HepG2 (cell line): ENCODE data around the gene NPBWR2. TPM values are rescaled to one million over a fixed set of nuclear protein-coding genes. Genes with fewer than 3 reads are reported as not detected.
A peak's percentile ranks its signal among the peaks of the same experiment; 100 is the strongest.

Experiments used
- ATM ChIP-seq: fragments of 450-650 bp; IDR thresholded peaks from 2 replicates; pipeline ENCODE4 v1.7.1; 2017; ENCODE audit warnings: mild to moderate bottlenecking, borderline replicate concordance
- CENPT ChIP-seq: sonication (generic); formaldehyde crosslinking; IDR thresholded peaks from 2 replicates; pipeline ENCODE4 v1.8.0; 2022; ENCODE audit warnings: low read depth, mild to moderate bottlenecking, moderate library complexity, missing genetic modification reagents
- FIP1L1 ChIP-seq: fragments of 200-400 bp; formaldehyde crosslinking; IDR thresholded peaks from 2 replicates; pipeline ENCODE4 v1.6.1; 2018; ENCODE audit warnings: low read depth, mild to moderate bottlenecking, low read length, moderate library complexity, borderline replicate concordance; ENCODE audit not compliant: insufficient read depth
- FOXA3 ChIP-seq: IDR thresholded peaks from 2 replicates; pipeline ENCODE4 v1.6.1; 2016; ENCODE audit warnings: missing genetic modification reagents, missing compliant biosample characterization
- JARID2 ChIP-seq: sonication (generic); formaldehyde crosslinking; IDR thresholded peaks from 2 replicates; pipeline ENCODE4 v1.8.1; 2023; ENCODE audit warnings: missing genetic modification reagents, inconsistent platforms; ENCODE audit not compliant: insufficient replicate concordance
- MAFF ChIP-seq: IDR thresholded peaks from 2 replicates; pipeline ENCODE4 v1.6.1; 2011; ENCODE audit warnings: low read depth, low read length, improper control_type of control experiment
- MIER3 ChIP-seq: IDR thresholded peaks from 2 replicates; pipeline ENCODE4 v1.6.1; 2016; ENCODE audit warnings: missing compliant biosample characterization, borderline replicate concordance
- NONO ChIP-seq, 2 experiments: fragments of 450-650 bp in 1 of 2; sonication (generic) in 1 of 2; formaldehyde crosslinking in 1 of 2; IDR thresholded peaks in 1 of 2; conservative IDR thresholded peaks in 1 of 2; 2 replicates each; pipeline versions ENCODE4 v1.6.1 to v1.8.0; 2017 to 2022; ENCODE audit warnings: mild to moderate bottlenecking in 1 of 2, missing genetic modification reagents in 1 of 2, moderate library complexity in 1 of 2
- PAF1 ChIP-seq: IDR thresholded peaks from 2 replicates; pipeline ENCODE4 v1.6.1; 2016; ENCODE audit warnings: missing genetic modification reagents, missing compliant biosample characterization
- POGZ ChIP-seq: sonication (generic); formaldehyde crosslinking; IDR thresholded peaks from 2 replicates; pipeline ENCODE4 v1.4.0; 2020; ENCODE audit warnings: mild to moderate bottlenecking, missing genetic modification reagents
- POLR2A ChIP-seq, 2 experiments: IDR thresholded peaks; 2 replicates each; pipeline ENCODE4 v1.6.1; 2011; ENCODE audit warnings: low read depth in 2 of 2, low read length in 2 of 2, mild to moderate bottlenecking in 1 of 2, moderate library complexity in 1 of 2; ENCODE audit not compliant: insufficient read depth in 1 of 2
- PRPF4 ChIP-seq: fragments of 200-400 bp; formaldehyde crosslinking; IDR thresholded peaks from 2 replicates; pipeline ENCODE4 v1.6.1; 2016; ENCODE audit warnings: low read length, low read depth; ENCODE audit not compliant: poor library complexity, severe bottlenecking
- RXRB ChIP-seq: IDR thresholded peaks from 2 replicates; pipeline ENCODE4 v1.6.1; 2016; ENCODE audit warnings: borderline replicate concordance, missing genetic modification reagents, missing compliant biosample characterization
- SCMH1 ChIP-seq: sonication (generic); formaldehyde crosslinking; IDR thresholded peaks from 2 replicates; pipeline ENCODE4 v1.9.0; 2021; ENCODE audit warnings: missing genetic modification reagents, mild to moderate bottlenecking, borderline replicate concordance
- TCF7L2 ChIP-seq: IDR thresholded peaks from 2 replicates; pipeline ENCODE4 v1.6.1; 2011; ENCODE audit warnings: mild to moderate bottlenecking, low read depth, low read length, moderate library complexity
- U2AF1 ChIP-seq: fragments of 200-400 bp; formaldehyde crosslinking; optimal IDR thresholded peaks from 2 replicates; pipeline ENCODE3; 2017; ENCODE audit warnings: mild to moderate bottlenecking, low read depth, low read length
- ZNF331 ChIP-seq: sonication (generic); formaldehyde crosslinking; IDR thresholded peaks from 2 replicates; pipeline ENCODE4 v1.4.0; 2020; ENCODE audit warnings: missing genetic modification reagents
- ZNF44 ChIP-seq: sonication (generic); formaldehyde crosslinking; IDR thresholded peaks from 2 replicates; pipeline ENCODE4 v1.5.1; 2020; ENCODE audit warnings: mild to moderate bottlenecking, missing genetic modification reagents
- ZNF556 ChIP-seq: sonication (generic); formaldehyde crosslinking; IDR thresholded peaks from 2 replicates; pipeline ENCODE4 v1.4.0; 2020; ENCODE audit warnings: mild to moderate bottlenecking, missing genetic modification reagents, borderline replicate concordance
- ZNF761 ChIP-seq: sonication (generic); formaldehyde crosslinking; conservative IDR thresholded peaks from 2 replicates; pipeline ENCODE4 v1.4.0; 2020; ENCODE audit warnings: mild to moderate bottlenecking, missing genetic modification reagents
- ZNF883 ChIP-seq: sonication (generic); formaldehyde crosslinking; IDR thresholded peaks from 2 replicates; pipeline ENCODE4 v1.5.1; 2020; ENCODE audit warnings: mild to moderate bottlenecking, missing genetic modification reagents; ENCODE audit errors: not compliant biosample characterization
- ZSCAN20 ChIP-seq: sonication (generic); formaldehyde crosslinking; IDR thresholded peaks from 2 replicates; pipeline ENCODE4 v1.4.0; 2020; ENCODE audit warnings: missing genetic modification reagents, mild to moderate bottlenecking, borderline replicate concordance
- polyA plus RNA-seq, 8 experiments: library from polyadenylated mRNA; depleted of rRNA in 3 of 8; stranded (reverse) in 7 of 8; unstranded in 1 of 8; fragments of >200 nt; fragmentation: Illumina TruSeq in 4 of 8; extraction: Trizol in 4 of 8; gene quantifications; 2 replicates each; pipeline versions ENCODE4 v1.2.1 to v1.2.3, GENCODE V29; 2011 to 2016; ENCODE audit warnings: low read depth in 4 of 8, missing spikeins in 1 of 8, mixed read lengths in 1 of 8; ENCODE audit not compliant: insufficient read depth in 1 of 8
- total RNA-seq, 5 experiments: library from RNA; depleted of rRNA; stranded (reverse); fragments of >200 nt; fragmentation: Illumina TruSeq; extraction: Trizol; gene quantifications; 2 replicates each; pipeline ENCODE4 v1.2.3, GENCODE V29; 2016; ENCODE audit warnings: low read depth in 1 of 5
- TF ChIP-seq, protein P1 (sequence below): sonication (generic); formaldehyde crosslinking; IDR thresholded peaks from 2 replicates; pipeline ENCODE4 v1.5.1; 2020; ENCODE audit warnings: mild to moderate bottlenecking, moderate library complexity, missing genetic modification reagents
- TF ChIP-seq, protein P2 (sequence below): sonication (generic); formaldehyde crosslinking; IDR thresholded peaks from 2 replicates; pipeline ENCODE4 v1.4.0; 2020; ENCODE audit warnings: low read depth, mild to moderate bottlenecking, missing genetic modification reagents
- TF ChIP-seq, protein P3 (sequence below): sonication (generic); formaldehyde crosslinking; IDR thresholded peaks from 2 replicates; pipeline ENCODE4 v1.5.1; 2020; ENCODE audit warnings: mild to moderate bottlenecking, missing genetic modification reagents, borderline replicate concordance

Gene NPBWR2
- total and polyA plus RNA-seq, 2 of the 13 experiments (the other 11 are each of a cell fraction or from before 2014, with no cell fraction given): not detected

DNA sequence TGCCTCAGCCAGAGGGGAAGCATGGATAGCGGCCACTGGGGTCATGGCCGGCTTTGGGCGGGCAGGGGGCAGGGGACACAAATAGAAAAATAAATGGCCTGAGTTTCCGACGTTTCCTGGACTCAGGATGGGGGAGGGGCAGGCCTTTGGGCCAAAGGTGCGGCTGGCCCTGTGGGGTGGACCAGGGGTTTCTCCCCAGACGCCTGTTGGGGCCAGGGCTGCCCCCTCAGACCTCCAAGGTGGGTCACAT, 50.8 kb downstream of the NPBWR2 start (continued):
- TF ChIP-seq RXRB (CRISPR knock-in tag) (peak; percentile 91), MIER3 (CRISPR knock-in tag) (no peak), ZNF44 (CRISPR knock-in tag) (no peak), ZNF556 (CRISPR knock-in tag) (no peak; the same call in 1 of the 2 replicates), TCF7L2 (no peak), FOXA3 (CRISPR knock-in tag) (peak; percentile 27; the same call in 1 of the 2 replicates), PRPF4 (no peak), ZNF883 (no peak), CENPT (no peak), ZNF761 (CRISPR knock-in tag) (no peak), FIP1L1 (no peak), PAF1 (CRISPR knock-in tag) (no peak), JARID2 (CRISPR knock-in tag) (no peak), POLR2A (IDR thresholded peaks at IDR 0.05; ENCODE audit: insufficient read depth in 1 of 2, low read depth in 2 of 2, low read length in 2 of 2) (no peak), SCMH1 (CRISPR knock-in tag) (no peak), ATM (no peak), ZSCAN20 (CRISPR knock-in tag) (no peak), ZNF331 (CRISPR knock-in tag) (peak; percentile 16; the same call in 1 of the 2 replicates), U2AF1 (no peak), MAFF (no peak), POGZ (peak; percentile 34; the same call in 1 of the 2 replicates), NONO (IDR thresholded peaks at IDR 0.05) (no peak), NONO (CRISPR knock-in tag; conservative IDR thresholded peaks at IDR 0.05) (peak; percentile 55; the same call in 1 of the 2 replicates)
- TF ChIP-seq, protein P1, sequence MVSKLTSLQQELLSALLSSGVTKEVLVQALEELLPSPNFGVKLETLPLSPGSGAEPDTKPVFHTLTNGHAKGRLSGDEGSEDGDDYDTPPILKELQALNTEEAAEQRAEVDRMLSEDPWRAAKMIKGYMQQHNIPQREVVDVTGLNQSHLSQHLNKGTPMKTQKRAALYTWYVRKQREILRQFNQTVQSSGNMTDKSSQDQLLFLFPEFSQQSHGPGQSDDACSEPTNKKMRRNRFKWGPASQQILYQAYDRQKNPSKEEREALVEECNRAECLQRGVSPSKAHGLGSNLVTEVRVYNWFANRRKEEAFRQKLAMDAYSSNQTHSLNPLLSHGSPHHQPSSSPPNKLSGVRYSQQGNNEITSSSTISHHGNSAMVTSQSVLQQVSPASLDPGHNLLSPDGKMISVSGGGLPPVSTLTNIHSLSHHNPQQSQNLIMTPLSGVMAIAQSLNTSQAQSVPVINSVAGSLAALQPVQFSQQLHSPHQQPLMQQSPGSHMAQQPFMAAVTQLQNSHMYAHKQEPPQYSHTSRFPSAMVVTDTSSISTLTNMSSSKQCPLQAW (CRISPR knock-in tag): no peak
- TF ChIP-seq, protein P2, sequence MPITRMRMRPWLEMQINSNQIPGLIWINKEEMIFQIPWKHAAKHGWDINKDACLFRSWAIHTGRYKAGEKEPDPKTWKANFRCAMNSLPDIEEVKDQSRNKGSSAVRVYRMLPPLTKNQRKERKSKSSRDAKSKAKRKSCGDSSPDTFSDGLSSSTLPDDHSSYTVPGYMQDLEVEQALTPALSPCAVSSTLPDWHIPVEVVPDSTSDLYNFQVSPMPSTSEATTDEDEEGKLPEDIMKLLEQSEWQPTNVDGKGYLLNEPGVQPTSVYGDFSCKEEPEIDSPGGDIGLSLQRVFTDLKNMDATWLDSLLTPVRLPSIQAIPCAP (CRISPR knock-in tag): no peak
- TF ChIP-seq, protein P3, sequence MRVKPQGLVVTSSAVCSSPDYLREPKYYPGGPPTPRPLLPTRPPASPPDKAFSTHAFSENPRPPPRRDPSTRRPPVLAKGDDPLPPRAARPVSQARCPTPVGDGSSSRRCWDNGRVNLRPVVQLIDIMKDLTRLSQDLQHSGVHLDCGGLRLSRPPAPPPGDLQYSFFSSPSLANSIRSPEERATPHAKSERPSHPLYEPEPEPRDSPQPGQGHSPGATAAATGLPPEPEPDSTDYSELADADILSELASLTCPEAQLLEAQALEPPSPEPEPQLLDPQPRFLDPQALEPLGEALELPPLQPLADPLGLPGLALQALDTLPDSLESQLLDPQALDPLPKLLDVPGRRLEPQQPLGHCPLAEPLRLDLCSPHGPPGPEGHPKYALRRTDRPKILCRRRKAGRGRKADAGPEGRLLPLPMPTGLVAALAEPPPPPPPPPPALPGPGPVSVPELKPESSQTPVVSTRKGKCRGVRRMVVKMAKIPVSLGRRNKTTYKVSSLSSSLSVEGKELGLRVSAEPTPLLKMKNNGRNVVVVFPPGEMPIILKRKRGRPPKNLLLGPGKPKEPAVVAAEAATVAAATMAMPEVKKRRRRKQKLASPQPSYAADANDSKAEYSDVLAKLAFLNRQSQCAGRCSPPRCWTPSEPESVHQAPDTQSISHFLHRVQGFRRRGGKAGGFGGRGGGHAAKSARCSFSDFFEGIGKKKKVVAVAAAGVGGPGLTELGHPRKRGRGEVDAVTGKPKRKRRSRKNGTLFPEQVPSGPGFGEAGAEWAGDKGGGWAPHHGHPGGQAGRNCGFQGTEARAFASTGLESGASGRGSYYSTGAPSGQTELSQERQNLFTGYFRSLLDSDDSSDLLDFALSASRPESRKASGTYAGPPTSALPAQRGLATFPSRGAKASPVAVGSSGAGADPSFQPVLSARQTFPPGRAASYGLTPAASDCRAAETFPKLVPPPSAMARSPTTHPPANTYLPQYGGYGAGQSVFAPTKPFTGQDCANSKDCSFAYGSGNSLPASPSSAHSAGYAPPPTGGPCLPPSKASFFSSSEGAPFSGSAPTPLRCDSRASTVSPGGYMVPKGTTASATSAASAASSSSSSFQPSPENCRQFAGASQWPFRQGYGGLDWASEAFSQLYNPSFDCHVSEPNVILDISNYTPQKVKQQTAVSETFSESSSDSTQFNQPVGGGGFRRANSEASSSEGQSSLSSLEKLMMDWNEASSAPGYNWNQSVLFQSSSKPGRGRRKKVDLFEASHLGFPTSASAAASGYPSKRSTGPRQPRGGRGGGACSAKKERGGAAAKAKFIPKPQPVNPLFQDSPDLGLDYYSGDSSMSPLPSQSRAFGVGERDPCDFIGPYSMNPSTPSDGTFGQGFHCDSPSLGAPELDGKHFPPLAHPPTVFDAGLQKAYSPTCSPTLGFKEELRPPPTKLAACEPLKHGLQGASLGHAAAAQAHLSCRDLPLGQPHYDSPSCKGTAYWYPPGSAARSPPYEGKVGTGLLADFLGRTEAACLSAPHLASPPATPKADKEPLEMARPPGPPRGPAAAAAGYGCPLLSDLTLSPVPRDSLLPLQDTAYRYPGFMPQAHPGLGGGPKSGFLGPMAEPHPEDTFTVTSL (CRISPR knock-in tag): no peak
